Measurements from ENCODE around the gene SRSF1. TPM values are rescaled to one million over a fixed set of nuclear protein-coding genes. Genes with fewer than 3 reads are reported as not detected.

SRSF1 gene
- total RNA-seq, 1 experiment from 2014 or later, result 325 TPM

- H3K27me3 ChIP-seq (replicated peaks; ENCODE audit: control insufficient read depth, insufficient read depth, low read length), result no peaks in the 10 kb centered on the region
- CTCF ChIA-PET, result no interaction called here
- no peaks in the 10 kb centered on the region for H3K9me3 ChIP-seq
- POLR2A ChIA-PET, result interaction anchor here (0.6 kb wide), 1 partner anchor 9 kb away, joined by 3 read pairs; no protein-coding TSS in a partner anchor
- Mint-ChIP-seq H3K27me3 (ENCODE audit: insufficient read depth, unreplicated experiment) (no peaks in the 10 kb centered on the region), H3K4me1 (ENCODE audit: low read depth, unreplicated experiment) (peaks cover 20% of the 10 kb centered on the region), H3K36me3 (ENCODE audit: insufficient read depth, unreplicated experiment) (peaks cover 90% of the 10 kb centered on the region), H3K27ac (ENCODE audit: unreplicated experiment) (no peak overlapping the region), H3K9me3 (ENCODE audit: unreplicated experiment) (no peaks in the 10 kb centered on the region), H3K4me3 (ENCODE audit: unreplicated experiment) (no peak overlapping the region)
- BruUV-seq (replicated peaks), result no TSS peak
- TF ChIP-seq CTCF (IDR thresholded peaks at IDR 0.05; ENCODE audit: insufficient read depth in 1 of 2, low read depth in 1 of 2, low read length in 1 of 2, severe bottlenecking in 1 of 2, unreplicated experiment in 1 of 2), result no peak
- H3K4me1 ChIP-seq, result peaks cover 23% of the 10 kb centered on the region
- intact Hi-C loops (cut with micrococcal nuclease; ENCODE audit: unreplicated experiment), result no loop called here
- DNase-seq, result no peak
- H3K4me3 ChIP-seq (ENCODE audit: low read depth, low read length), result no peak overlapping the region
- H3K36me3 ChIP-seq (ENCODE audit: control insufficient read depth, insufficient read depth, low read length), result 0 out of 2 replicates have a peak, but pooled peaks cover 5% of the 10 kb centered on the region
Measured at GRCh38 chr17:58002973-58003372, 4.1 kb downstream of the SRSF1 start.

GRCh38 chr17:58002154-58002948 is 4.7 kb downstream of the SRSF1 start:
- intact Hi-C loops (cut with micrococcal nuclease; ENCODE audit: unreplicated experiment), result no loop called here
- no peaks in the 10 kb centered on the region for H3K27me3 Mint-ChIP-seq (ENCODE audit: insufficient read depth, unreplicated experiment)

More at GRCh38 chr17:58002154-58002948, 4.7 kb downstream of the SRSF1 start:
- H3K4me3 Mint-ChIP-seq (ENCODE audit: unreplicated experiment), result no peak overlapping the region
- no peaks in the 10 kb centered on the region for H3K9me3 ChIP-seq
- BruUV-seq (replicated peaks), result no TSS peak
- no peak overlapping the region for H3K4me3 ChIP-seq (ENCODE audit: low read depth, low read length)
- CTCF ChIA-PET, result no interaction called here
- POLR2A ChIA-PET, result interaction anchor here (0.5 to 0.6 kb wide), 2 partner anchors 8 to 512 kb away, joined by 3 read pairs; partner anchors contain the start of gene MTMR4
- H3K27ac Mint-ChIP-seq (ENCODE audit: unreplicated experiment), result no peak overlapping the region
- H3K4me1 ChIP-seq, result peaks cover 23% of the 10 kb centered on the region
- no peaks in the 10 kb centered on the region for H3K27me3 ChIP-seq (replicated peaks; ENCODE audit: control insufficient read depth, insufficient read depth, low read length)
- peaks cover 5% of the 10 kb centered on the region; the same call in 1 of the 2 replicates for H3K36me3 ChIP-seq (ENCODE audit: control insufficient read depth, insufficient read depth, low read length)
- DNase-seq, result no peak
- peaks cover 20% of the 10 kb centered on the region for H3K4me1 Mint-ChIP-seq (ENCODE audit: low read depth, unreplicated experiment)
- peaks cover 90% of the 10 kb centered on the region for H3K36me3 Mint-ChIP-seq (ENCODE audit: insufficient read depth, unreplicated experiment)
- TF ChIP-seq CTCF (IDR thresholded peaks at IDR 0.05; ENCODE audit: insufficient read depth in 1 of 2, low read depth in 1 of 2, low read length in 1 of 2, severe bottlenecking in 1 of 2, unreplicated experiment in 1 of 2), result no peak
- no peaks in the 10 kb centered on the region for H3K9me3 Mint-ChIP-seq (ENCODE audit: unreplicated experiment)
